22Rv1 (cell line): ENCODE data around the gene CLEC16A.

Experiments used
- H3K27ac ChIP-seq: fragments of 450-650 bp; 2 replicates; pipeline ENCODE4 v1.5.1; 2017
- CTCF ChIP-seq: fragments of 450-650 bp; IDR thresholded peaks from 2 replicates; pipeline ENCODE4 v1.5.1; 2017; ENCODE audit warnings: mild to moderate bottlenecking
- ZFX ChIP-seq: fragments of 450-650 bp; IDR thresholded peaks from 2 replicates; pipeline ENCODE4 v1.6.1; 2017; ENCODE audit warnings: antibody characterized with exemption, borderline replicate concordance

Gene CLEC16A

DNA sequence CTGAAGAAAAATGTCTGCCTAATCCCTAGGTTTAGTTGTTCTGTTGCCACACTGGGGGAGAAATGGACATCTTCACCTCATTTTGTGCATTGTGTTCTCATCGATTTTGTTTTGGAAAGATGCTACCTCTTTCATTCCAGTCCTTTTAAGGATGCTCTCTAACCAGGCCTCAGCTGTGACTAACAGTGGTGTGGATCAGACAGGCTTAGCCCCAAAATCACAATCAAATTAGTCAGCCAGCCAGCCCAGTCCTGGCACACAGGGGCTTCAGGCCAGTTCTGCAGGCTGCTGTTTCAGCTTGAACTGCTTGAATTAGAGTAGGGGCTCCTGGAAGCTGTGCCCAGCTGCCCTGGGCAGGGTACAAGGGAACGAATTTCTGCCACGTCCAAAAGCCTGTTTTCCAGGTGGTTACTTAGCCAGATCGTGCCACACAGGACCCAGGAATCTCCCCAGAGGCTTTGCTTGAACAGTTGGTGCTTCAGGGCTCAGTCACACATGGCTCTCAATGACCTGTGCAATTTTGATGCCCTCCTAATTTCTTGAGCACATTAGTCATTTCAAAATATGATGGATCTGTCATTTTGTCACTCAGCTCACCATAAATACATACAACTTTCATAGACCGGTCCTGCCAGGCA is 60.7 kb downstream of the CLEC16A start:
- H3K27ac ChIP-seq: no peak overlapping the region
- TF ChIP-seq CTCF (no peak), ZFX (no peak)

DNA sequence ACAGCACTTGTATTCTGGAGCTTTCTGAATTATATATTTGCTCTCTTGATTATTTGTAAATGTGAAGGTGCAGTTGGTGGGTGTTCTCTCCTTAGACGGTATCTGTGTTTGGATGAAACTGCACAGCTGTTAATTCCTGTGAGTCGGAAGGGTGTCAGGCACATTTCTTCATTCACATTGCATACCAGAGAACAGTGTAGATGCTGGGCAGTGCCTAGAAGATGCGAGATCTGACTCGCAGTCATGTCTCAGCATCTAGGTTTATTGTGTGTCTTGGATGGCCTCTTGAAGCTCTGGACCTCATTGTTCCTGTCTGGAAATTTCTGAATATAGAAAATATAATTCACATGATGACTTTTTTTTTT is 61.2 kb downstream of the CLEC16A start:
- TF ChIP-seq CTCF: no peak
- TF ChIP-seq ZFX: no peak
- H3K27ac ChIP-seq: no peak overlapping the region

DNA sequence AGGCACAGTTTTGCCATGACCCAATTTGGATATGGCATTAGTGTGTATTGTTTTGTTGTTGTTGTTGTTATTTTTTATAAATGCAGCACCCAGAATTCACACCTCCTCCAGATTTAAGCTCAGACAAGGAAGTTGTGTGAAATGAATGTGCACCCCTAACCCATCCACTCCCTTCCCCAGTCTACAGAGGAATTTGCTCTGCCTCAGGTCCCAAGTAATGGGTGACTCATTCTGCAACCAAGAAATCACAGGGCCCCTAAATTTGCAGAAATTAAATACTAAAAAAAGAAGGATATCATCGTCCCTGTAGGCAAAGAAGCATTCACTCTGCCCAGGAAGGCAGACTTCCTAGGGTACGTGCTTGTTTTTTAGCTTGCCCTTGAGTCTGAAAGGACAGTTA is 62.3 kb downstream of the CLEC16A start:
- TF ChIP-seq ZFX (no peak), CTCF (no peak)
- no peak overlapping the region for H3K27ac ChIP-seq

DNA sequence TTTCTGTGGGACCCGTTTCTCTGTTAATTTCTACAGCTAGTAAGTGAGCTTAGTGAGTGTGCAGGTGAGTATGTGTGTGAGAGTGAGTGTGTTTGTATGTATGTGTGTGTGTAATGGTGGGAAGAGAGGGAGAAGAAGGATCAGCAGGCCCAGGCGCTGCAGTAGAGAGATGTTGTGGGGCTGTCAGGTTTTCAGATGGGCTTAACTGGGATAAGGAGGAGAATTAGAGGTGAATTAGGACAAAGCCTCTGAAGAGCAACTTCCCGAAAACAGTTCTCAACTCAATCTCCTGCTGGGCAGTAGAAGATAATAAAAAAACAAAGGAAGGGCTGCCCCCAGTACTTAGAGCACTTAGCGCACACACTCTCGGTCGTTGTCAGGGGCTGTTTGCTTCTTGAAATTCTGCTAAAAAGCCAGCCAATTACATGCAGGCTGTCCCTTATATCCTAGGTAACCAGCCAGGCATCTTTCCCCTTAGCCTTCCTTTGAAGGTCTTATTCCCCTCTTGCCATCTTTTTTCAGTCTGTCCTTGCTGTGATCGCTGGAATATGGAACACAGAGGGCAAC is 63.4 kb downstream of the CLEC16A start:
- TF ChIP-seq ZFX (no peak), CTCF (no peak)
- no peak overlapping the region for H3K27ac ChIP-seq

GRCh38 chr16:11009027-11009755 is 64.8 kb downstream of the CLEC16A start:
- no peak overlapping the region for H3K27ac ChIP-seq
- TF ChIP-seq CTCF (no peak), ZFX (no peak)

DNA sequence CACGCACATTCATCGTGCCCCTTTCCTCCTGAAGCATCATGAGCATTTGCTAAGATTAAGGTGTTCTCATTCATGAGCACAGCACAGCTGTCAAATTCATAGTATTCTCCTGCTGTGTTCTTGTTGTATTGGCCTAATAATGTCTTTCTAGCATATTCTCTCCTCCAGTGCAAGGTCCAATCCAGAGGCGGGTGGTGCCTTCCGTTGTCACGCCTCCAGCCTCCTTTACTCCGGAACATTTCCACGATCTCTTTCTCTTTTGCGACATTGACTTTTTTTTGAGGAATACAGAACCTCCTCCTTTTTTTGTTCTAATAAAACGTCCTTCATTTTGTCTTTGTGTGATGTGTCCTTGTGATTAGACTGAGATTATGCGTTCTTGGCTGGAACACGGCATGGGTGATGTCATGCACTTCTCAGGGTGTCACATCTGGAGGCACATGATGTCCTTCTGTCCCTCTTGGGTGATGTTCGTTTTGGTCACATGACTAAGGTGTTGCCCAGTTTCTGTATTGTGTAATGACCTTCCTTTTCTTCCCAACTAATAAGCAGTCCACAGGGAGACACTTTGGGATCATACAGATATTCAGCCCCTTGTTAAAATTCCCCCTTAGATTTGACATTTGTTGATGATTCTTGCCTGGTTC is 66.3 kb downstream of the CLEC16A start:
- H3K27ac ChIP-seq: no peak overlapping the region
- TF ChIP-seq CTCF: no peak
- TF ChIP-seq ZFX: no peak

- TF ChIP-seq CTCF (no peak), ZFX (no peak)
- no peak overlapping the region for H3K27ac ChIP-seq
Observed at GRCh38 chr16:11011326-11011725, 67.0 kb downstream of the CLEC16A start.
